HCT116 (cell line): ENCODE data around the gene NFIL3. TPM values are rescaled to one million over a fixed set of nuclear protein-coding genes. Genes with fewer than 3 reads are reported as not detected.
A peak's percentile ranks its signal among the peaks of the same experiment; 100 is the strongest.

ENCODE experiments used
- ATAC-seq: fragments of 200-7000 bp; cut with Tn5 transposase; 2 replicates; pipeline ENCODE4 v1.9.1; 2020; ENCODE audit warnings: mild to moderate bottlenecking, moderate library complexity
- BruUV-seq: library from RNA; stranded (reverse); fragments of 400-500 nt; replicated peaks from 2 replicates; lab custom pipeline; 2021; lab: Mats Ljungman, UMichigan
- CTCF ChIA-PET: fragments of 300-600 bp; sonication (Branson Sonifier 250); formaldehyde crosslinking; loops from one replicate; lab custom pipeline; 2021; ENCODE audit warnings: antibody characterized with exemption; lab: Charles Lee
- POLR2A ChIA-PET: fragments of 300-600, 350-600 bp; sonication (Branson Sonifier 250); formaldehyde crosslinking; loops from one replicate; lab custom pipeline; 2021; ENCODE audit warnings: antibody characterized with exemption; lab: Charles Lee
- RAD21 ChIA-PET, 2 experiments: fragments of 300-600 bp; sonication (Branson Sonifier 250); formaldehyde crosslinking; loops; one replicate each; lab custom pipeline; 2023; ENCODE audit warnings: low total read pairs in 2 of 2; ENCODE audit not compliant: uncharacterized antibody in 2 of 2, unreplicated experiment in 2 of 2, low non-redundant PET in 1 of 2; lab: Charles Lee
- DNase-seq: peaks from one replicate; pipeline ENCODE4 v3.0.0-alpha.2; 2010; ENCODE audit warnings: low read depth, low spot score
- H2AFZ ChIP-seq: fragments of 200-600 bp; shearing (Covaris generic), sonication (generic); 2 replicates; pipeline ENCODE4 v1.6.1; 2017; ENCODE audit warnings: low read depth, mixed run types, mixed read lengths, antibody characterized with exemption, low read length; ENCODE audit not compliant: poor library complexity, severe bottlenecking
- H3K27ac ChIP-seq: 2 replicates; pipeline ENCODE4 v1.5.1; 2012; ENCODE audit warnings: low read depth, low read length
- H3K27me3 ChIP-seq: fragments of 200-600 bp; sonication (generic); 2 replicates; pipeline ENCODE4 v1.6.1; 2016; ENCODE audit warnings: mixed run types, low read length, mixed read lengths; ENCODE audit not compliant: insufficient read depth
- H3K36me3 ChIP-seq, 2 experiments: fragments of 200-500 bp in 1 of 2; fragments of 200-600 bp in 1 of 2; sonication (Bioruptor generic) in 1 of 2; sonication (generic) in 1 of 2; 2 replicates each; pipeline versions ENCODE4 v1.5.1 to v1.6.1; 2014 to 2016; ENCODE audit warnings: low read length in 2 of 2, inconsistent platforms in 1 of 2, mixed read lengths in 1 of 2, mixed run types in 1 of 2; ENCODE audit not compliant: insufficient read depth in 2 of 2, control insufficient read depth in 1 of 2
- H3K4me1 ChIP-seq, 2 experiments: fragments of 200-600 bp in 1 of 2; sonication (generic) in 1 of 2; 2 replicates each; pipeline versions ENCODE4 v1.5.1 to v1.6.1; 2012 to 2017; ENCODE audit warnings: low read length in 2 of 2, inconsistent platforms in 1 of 2, mild to moderate bottlenecking in 1 of 2, mixed read lengths in 1 of 2, mixed run types in 1 of 2, moderate library complexity in 1 of 2; ENCODE audit not compliant: insufficient read depth in 2 of 2, control insufficient read depth in 1 of 2
- H3K4me2 ChIP-seq: fragments of 200-600 bp; sonication (generic); 2 replicates; pipeline ENCODE4 v1.6.1; 2017; ENCODE audit warnings: mixed run types, low read length, mixed read lengths
- H3K4me3 ChIP-seq, 2 experiments: fragments of 200-600 bp in 1 of 2; sonication (generic) in 1 of 2; replicated peaks in 1 of 2; 2 replicates each; pipeline ENCODE4 v1.5.1; 2011 to 2016; ENCODE audit warnings: low read length in 2 of 2, control low read depth in 1 of 2, low read depth in 1 of 2, mild to moderate bottlenecking in 1 of 2, mixed read lengths in 1 of 2, mixed run types in 1 of 2
- H3K79me2 ChIP-seq: fragments of 200-600 bp; sonication (generic); 2 replicates; pipeline ENCODE4 v1.6.1; 2017; ENCODE audit warnings: mild to moderate bottlenecking, mixed run types, low read length, moderate library complexity, mixed read lengths; ENCODE audit not compliant: insufficient read depth
- H3K9ac ChIP-seq: fragments of 200-600 bp; sonication (generic); 2 replicates; pipeline ENCODE4 v1.6.1; 2016; ENCODE audit warnings: low read length, mixed read lengths
- H3K9me2 ChIP-seq: fragments of 200-600 bp; sonication (generic), shearing (Covaris generic); 2 replicates; pipeline ENCODE4 v1.6.1; 2017; ENCODE audit warnings: mixed run types, mild to moderate bottlenecking, moderate library complexity; ENCODE audit not compliant: insufficient read depth
- H3K9me3 ChIP-seq, 2 experiments: fragments of 200-500 bp in 1 of 2; fragments of 200-600 bp in 1 of 2; sonication (Bioruptor generic) in 1 of 2; sonication (generic) in 1 of 2; 2 replicates each; pipeline ENCODE4 v1.6.1; 2014 to 2017; ENCODE audit warnings: low read length in 2 of 2, mixed read lengths in 2 of 2, inconsistent platforms in 1 of 2, low read depth in 1 of 2, mild to moderate bottlenecking in 1 of 2, mixed run types in 1 of 2, moderate library complexity in 1 of 2; ENCODE audit not compliant: control insufficient read depth in 1 of 2, insufficient read depth in 1 of 2
- H4K20me1 ChIP-seq: fragments of 200-600 bp; sonication (generic), shearing (Covaris generic); 2 replicates; pipeline ENCODE4 v1.6.1; 2017; ENCODE audit warnings: mixed run types, mild to moderate bottlenecking, moderate library complexity; ENCODE audit not compliant: insufficient read depth
- EZH2phosphoT487 ChIP-seq: fragments of 200-600 bp; IDR thresholded peaks from 2 replicates; pipeline ENCODE4 v1.6.1; 2018; ENCODE audit warnings: antibody characterized with exemption, borderline replicate concordance
- POLR2AphosphoS5 ChIP-seq: IDR thresholded peaks from 2 replicates; pipeline ENCODE4 v1.6.1; 2011; ENCODE audit warnings: mild to moderate bottlenecking, low read depth, low read length, moderate library complexity
- YY1 ChIP-seq: IDR thresholded peaks from 2 replicates; pipeline ENCODE4 v1.6.1; 2011; ENCODE audit warnings: low read length, low read depth, moderate library complexity, mild to moderate bottlenecking; ENCODE audit not compliant: insufficient replicate concordance; ENCODE audit errors: extremely low read depth
- intact Hi-C: fragments of 100-400 bp; cut with micrococcal nuclease; formaldehyde crosslinking; loops from 2 replicates; pipeline ENCODE4 v1.10.0; 2022
- total RNA-seq: library from RNA; stranded (reverse); gene quantifications from one replicate; pipeline ENCODE4 v1.2.1, GENCODE V29; 2021; ENCODE audit not compliant: unreplicated experiment
- TF ChIP-seq, protein P1 (sequence below): IDR thresholded peaks from 2 replicates; pipeline ENCODE4 v1.6.1; 2011; ENCODE audit warnings: mild to moderate bottlenecking, low read length, moderate library complexity; ENCODE audit not compliant: insufficient replicate concordance; ENCODE audit errors: extremely low read depth

Gene NFIL3
- total RNA-seq, 1 experiment from 2014 or later, result 38.0 TPM

DNA sequence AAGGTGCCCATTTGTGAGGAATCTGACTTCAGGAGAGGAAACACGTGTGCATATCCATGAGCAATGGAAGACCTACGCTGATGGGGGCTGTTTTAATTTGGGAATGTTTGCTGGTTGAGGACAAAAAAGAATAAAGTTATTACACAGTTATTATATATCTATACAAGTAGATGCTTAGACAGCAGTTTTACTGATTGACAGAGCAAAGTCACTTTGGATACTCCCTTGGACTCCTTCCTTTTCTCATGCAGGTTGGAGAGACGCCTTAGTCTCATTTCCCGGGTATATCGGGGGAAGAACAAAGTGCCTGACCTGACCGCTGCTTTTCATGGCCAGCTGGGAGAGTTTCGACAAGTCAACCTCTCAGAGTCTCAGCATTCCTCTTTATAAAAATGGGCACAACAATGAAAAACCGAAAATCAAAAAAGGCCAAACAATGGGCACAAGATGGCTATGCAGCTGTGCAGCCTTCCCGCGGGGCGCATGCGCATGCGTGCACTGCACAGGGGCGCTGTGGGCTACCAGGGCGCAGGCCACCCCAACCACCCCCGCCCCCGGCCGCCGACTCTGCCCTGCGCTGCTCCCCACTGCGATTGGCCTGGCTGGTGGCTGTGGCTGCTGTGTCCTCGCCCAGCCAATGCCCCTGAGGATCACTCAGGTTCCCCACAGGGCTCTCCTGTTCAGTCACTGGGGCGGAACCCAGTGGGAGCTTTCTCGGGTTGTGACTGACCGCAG, 18.1 kb downstream of the NFIL3 start:
- H3K9me3 ChIP-seq, result no peaks in the 10 kb centered on the region
- no peaks in the 10 kb centered on the region for H3K27me3 ChIP-seq
- H4K20me1 ChIP-seq, result no peaks in the 10 kb centered on the region
- no peak overlapping the region for H3K9ac ChIP-seq
- no peak overlapping the region for H2AFZ ChIP-seq
- POLR2A ChIA-PET, result no interaction called here
- no TSS peak for BruUV-seq
- peaks cover 5% of the 10 kb centered on the region; the same call in 1 of the 2 replicates for H3K79me2 ChIP-seq
- H3K4me3 ChIP-seq, result no peak overlapping the region
- no peak overlapping the region for H3K4me2 ChIP-seq
- ATAC-seq (no peak), DNase-seq (no peak)
- H3K9me2 ChIP-seq, result no peaks in the 10 kb centered on the region
- H3K27ac ChIP-seq, result no peak overlapping the region
- H3K36me3 ChIP-seq, result peaks cover 10 to 17% of the 10 kb centered on the region in 2 experiments; a peak in 3 of 4 replicates
- CTCF ChIA-PET, result no interaction called here
- no peaks in the 10 kb centered on the region for H3K4me1 ChIP-seq
- intact Hi-C loops, result no loop called here
- RAD21 ChIA-PET, result no interaction called here
- no peak for TF ChIP-seq EZH2phosphoT487
- TF ChIP-seq YY1, result no peak
- TF ChIP-seq, protein P1, sequence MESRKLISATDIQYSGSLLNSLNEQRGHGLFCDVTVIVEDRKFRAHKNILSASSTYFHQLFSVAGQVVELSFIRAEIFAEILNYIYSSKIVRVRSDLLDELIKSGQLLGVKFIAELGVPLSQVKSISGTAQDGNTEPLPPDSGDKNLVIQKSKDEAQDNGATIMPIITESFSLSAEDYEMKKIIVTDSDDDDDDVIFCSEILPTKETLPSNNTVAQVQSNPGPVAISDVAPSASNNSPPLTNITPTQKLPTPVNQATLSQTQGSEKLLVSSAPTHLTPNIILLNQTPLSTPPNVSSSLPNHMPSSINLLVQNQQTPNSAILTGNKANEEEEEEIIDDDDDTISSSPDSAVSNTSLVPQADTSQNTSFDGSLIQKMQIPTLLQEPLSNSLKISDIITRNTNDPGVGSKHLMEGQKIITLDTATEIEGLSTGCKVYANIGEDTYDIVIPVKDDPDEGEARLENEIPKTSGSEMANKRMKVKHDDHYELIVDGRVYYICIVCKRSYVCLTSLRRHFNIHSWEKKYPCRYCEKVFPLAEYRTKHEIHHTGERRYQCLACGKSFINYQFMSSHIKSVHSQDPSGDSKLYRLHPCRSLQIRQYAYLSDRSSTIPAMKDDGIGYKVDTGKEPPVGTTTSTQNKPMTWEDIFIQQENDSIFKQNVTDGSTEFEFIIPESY, result no peak
- 0 out of 2 replicates have a peak, but pooled peaks have one; percentile 38 for TF ChIP-seq POLR2AphosphoS5
